GM12874 (cell line): Measurements from ENCODE around the gene PTP4A2.

Experiments used
- CTCF ChIP-seq: IDR thresholded peaks from 2 replicates; pipeline ENCODE4 v1.5.1; 2011; ENCODE audit warnings: low read depth, mild to moderate bottlenecking, control low read depth, low read length, moderate library complexity; ENCODE audit not compliant: insufficient read depth

Gene PTP4A2

GRCh38 chr1:31859044-31859443 is 79.1 kb downstream of the PTP4A2 start:
- TF ChIP-seq CTCF, result no peak

GRCh38 chr1:31857863-31858262 is 80.3 kb downstream of the PTP4A2 start:
- TF ChIP-seq CTCF, result no peak
